OCI-LY3 (cell line): ENCODE data around the gene ASAP2.

Source experiments
- H2AFZ ChIP-seq: fragments of 200-600, 300-600 bp; shearing (Covaris generic); 2 replicates; pipeline ENCODE4 v1.6.0; 2014; ENCODE audit warnings: antibody characterized with exemption, low read depth, low read length
- H3K27ac ChIP-seq: fragments of 200-600, 300-600 bp; sonication (generic); 2 replicates; pipeline ENCODE4 v1.5.1; 2014; ENCODE audit warnings: mild to moderate bottlenecking, low read length, moderate library complexity, mixed read lengths
- H3K27me3 ChIP-seq: fragments of 200-600, 300-600 bp; sonication (generic); 2 replicates; pipeline ENCODE4 v1.6.1; 2014; ENCODE audit warnings: low read depth, low read length, mixed read lengths
- H3K36me3 ChIP-seq: fragments of 200-600, 300-600 bp; sonication (generic); replicated peaks from 2 replicates; pipeline ENCODE3; 2014; ENCODE audit warnings: low read depth, low read length, mixed read lengths
- H3K4me1 ChIP-seq: fragments of 300-600, 200-600 bp; sonication (generic); 2 replicates; pipeline ENCODE4 v1.6.1; 2014; ENCODE audit warnings: low read length, mixed read lengths
- H3K4me2 ChIP-seq: fragments of 200-600, 300-600 bp; sonication (generic); 2 replicates; pipeline ENCODE4 v1.6.1; 2014; ENCODE audit warnings: low read length, mixed read lengths
- H3K4me3 ChIP-seq: fragments of 300-600, 200-600 bp; sonication (generic); 2 replicates; pipeline ENCODE4 v1.5.1; 2014; ENCODE audit warnings: antibody characterized with exemption, mild to moderate bottlenecking, low read length, moderate library complexity
- H3K79me2 ChIP-seq: fragments of 300-600, 200-600 bp; shearing (Covaris generic); 2 replicates; pipeline ENCODE4 v1.6.1; 2014; ENCODE audit warnings: mild to moderate bottlenecking, low read length, mixed read lengths
- H3K9ac ChIP-seq: fragments of 300-600, 200-600 bp; shearing (Covaris generic); 2 replicates; pipeline ENCODE4 v1.6.0; 2014; ENCODE audit warnings: mild to moderate bottlenecking, low read length, moderate library complexity
- H3K9me3 ChIP-seq: fragments of 200-600, 300-600 bp; shearing (Covaris generic); 2 replicates; pipeline ENCODE4 v1.6.1; 2014; ENCODE audit warnings: low read length, mixed read lengths; ENCODE audit not compliant: insufficient read depth
- H4K20me1 ChIP-seq: fragments of 200-600, 300-600 bp; sonication (generic); 2 replicates; pipeline ENCODE4 v1.6.1; 2016; ENCODE audit warnings: low read length, mixed read lengths; ENCODE audit not compliant: insufficient read depth
- EZH2phosphoT487 ChIP-seq: fragments of 200-600 bp; shearing (Covaris generic); IDR thresholded peaks from 2 replicates; pipeline ENCODE4 v1.6.1; 2018; ENCODE audit warnings: antibody characterized with exemption, mixed run types, low read depth
- TF ChIP-seq, protein P1 (sequence below): fragments of 200-600, 300-600 bp; sonication (generic); IDR thresholded peaks from 2 replicates; pipeline ENCODE4 v1.5.1; 2014; ENCODE audit warnings: antibody characterized with exemption, low read length, low read depth

ASAP2 gene

DNA sequence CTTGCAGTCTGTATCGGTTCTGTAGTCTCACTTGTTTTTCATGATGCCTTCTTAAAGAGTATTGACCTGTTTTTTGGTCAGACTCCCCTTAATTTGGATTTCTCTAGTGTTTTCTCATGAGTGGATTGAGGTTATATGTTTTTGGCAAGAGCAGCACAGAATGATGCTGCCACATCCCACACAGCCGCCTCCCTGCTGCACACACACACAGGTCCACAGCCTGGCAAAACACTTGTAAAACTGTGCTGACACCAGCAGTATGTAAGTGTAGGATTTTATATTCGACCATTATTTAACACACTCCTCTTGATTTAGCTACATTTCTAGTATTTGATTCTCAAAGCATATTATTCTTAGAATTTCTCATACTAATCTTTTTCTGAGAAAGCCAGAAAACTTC lies 148.7 kb downstream of the ASAP2 start:
- Histone ChIP-seq H2AFZ (no peak overlapping the region), H3K36me3 (no peaks in the 10 kb centered on the region), H3K9ac (no peak overlapping the region), H3K27me3 (peaks cover 64% of the 10 kb centered on the region), H3K4me1 (peaks cover 9% of the 10 kb centered on the region; the same call in 1 of the 2 replicates), H4K20me1 (no peaks in the 10 kb centered on the region), H3K4me3 (no peak overlapping the region), H3K4me2 (no peak overlapping the region), H3K27ac (no peak overlapping the region), H3K9me3 (no peaks in the 10 kb centered on the region), H3K79me2 (no peaks in the 10 kb centered on the region)
- TF ChIP-seq, protein P1, sequence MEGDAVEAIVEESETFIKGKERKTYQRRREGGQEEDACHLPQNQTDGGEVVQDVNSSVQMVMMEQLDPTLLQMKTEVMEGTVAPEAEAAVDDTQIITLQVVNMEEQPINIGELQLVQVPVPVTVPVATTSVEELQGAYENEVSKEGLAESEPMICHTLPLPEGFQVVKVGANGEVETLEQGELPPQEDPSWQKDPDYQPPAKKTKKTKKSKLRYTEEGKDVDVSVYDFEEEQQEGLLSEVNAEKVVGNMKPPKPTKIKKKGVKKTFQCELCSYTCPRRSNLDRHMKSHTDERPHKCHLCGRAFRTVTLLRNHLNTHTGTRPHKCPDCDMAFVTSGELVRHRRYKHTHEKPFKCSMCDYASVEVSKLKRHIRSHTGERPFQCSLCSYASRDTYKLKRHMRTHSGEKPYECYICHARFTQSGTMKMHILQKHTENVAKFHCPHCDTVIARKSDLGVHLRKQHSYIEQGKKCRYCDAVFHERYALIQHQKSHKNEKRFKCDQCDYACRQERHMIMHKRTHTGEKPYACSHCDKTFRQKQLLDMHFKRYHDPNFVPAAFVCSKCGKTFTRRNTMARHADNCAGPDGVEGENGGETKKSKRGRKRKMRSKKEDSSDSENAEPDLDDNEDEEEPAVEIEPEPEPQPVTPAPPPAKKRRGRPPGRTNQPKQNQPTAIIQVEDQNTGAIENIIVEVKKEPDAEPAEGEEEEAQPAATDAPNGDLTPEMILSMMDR, result no peak
- TF ChIP-seq EZH2phosphoT487, result no peak

DNA sequence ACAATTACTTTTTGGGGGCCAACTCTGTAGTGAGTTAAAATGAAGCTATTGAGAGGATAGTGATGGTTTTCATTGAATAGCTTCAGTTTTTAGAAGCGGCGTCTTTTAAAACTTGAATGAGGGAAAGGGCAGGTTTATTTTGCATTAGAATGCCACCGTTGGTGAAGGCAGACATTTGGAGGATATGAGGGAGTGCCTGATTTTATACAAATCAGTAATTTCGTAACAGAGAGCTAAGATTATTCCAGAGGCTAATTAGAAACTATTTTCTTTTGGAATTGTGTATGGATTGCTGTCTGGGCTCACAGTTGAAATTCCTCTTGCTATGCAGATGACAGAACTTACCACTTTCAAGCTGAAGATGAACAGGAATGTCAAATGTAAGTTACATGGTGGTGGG lies 149.1 kb downstream of the ASAP2 start:
- no peaks in the 10 kb centered on the region for H4K20me1 ChIP-seq
- no peaks in the 10 kb centered on the region for H3K79me2 ChIP-seq
- peaks cover 67% of the 10 kb centered on the region for H3K27me3 ChIP-seq
- no peak overlapping the region for H3K27ac ChIP-seq
- H3K36me3 ChIP-seq, result no peaks in the 10 kb centered on the region
- peaks cover 9% of the 10 kb centered on the region; the same call in 1 of the 2 replicates for H3K4me1 ChIP-seq
- peak overlapping the region; percentile 73 for H3K4me2 ChIP-seq
- H3K9me3 ChIP-seq, result no peaks in the 10 kb centered on the region
- H2AFZ ChIP-seq, result 0 out of 2 replicates have a peak overlapping the region, but pooled peaks have one; percentile 12
- H3K9ac ChIP-seq, result no peak overlapping the region
- H3K4me3 ChIP-seq, result peak overlapping the region; percentile 71
- no peak for TF ChIP-seq EZH2phosphoT487
- TF ChIP-seq, protein P1, result no peak

DNA sequence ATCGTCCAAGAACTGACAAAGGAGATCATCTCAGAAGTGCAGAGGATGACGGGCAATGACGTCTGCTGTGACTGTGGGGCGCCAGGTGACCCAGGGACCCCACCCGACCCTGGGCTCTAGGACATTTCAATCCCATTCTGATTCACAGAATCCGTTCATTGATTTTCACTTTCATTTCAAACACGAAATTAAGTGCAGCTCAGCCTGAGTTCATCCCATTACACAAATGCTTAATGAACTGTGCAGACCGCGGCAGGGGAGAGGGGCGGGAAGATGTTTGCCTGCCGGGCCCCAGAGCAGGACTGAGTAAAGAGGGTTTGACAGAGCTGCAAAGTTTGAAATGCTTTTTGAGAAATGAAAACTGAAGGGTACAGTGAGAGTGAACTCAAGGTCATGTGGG lies 149.6 kb downstream of the ASAP2 start:
- TF ChIP-seq EZH2phosphoT487, result peak; percentile 17; the same call in 1 of the 2 replicates
- TF ChIP-seq, protein P1, result no peak
- peak overlapping the region; percentile 73 for H3K4me2 ChIP-seq
- H3K27ac ChIP-seq, result no peak overlapping the region
- no peaks in the 10 kb centered on the region for H3K36me3 ChIP-seq
- H3K4me1 ChIP-seq, result peaks cover 9% of the 10 kb centered on the region; the same call in 1 of the 2 replicates
- H3K4me3 ChIP-seq, result peak overlapping the region; percentile 71
- peaks cover 68% of the 10 kb centered on the region for H3K27me3 ChIP-seq
- H4K20me1 ChIP-seq, result no peaks in the 10 kb centered on the region
- H3K9me3 ChIP-seq, result no peaks in the 10 kb centered on the region
- no peaks in the 10 kb centered on the region for H3K79me2 ChIP-seq
- peak overlapping the region; percentile 12; the same call in 1 of the 2 replicates for H2AFZ ChIP-seq
- no peak overlapping the region for H3K9ac ChIP-seq

DNA sequence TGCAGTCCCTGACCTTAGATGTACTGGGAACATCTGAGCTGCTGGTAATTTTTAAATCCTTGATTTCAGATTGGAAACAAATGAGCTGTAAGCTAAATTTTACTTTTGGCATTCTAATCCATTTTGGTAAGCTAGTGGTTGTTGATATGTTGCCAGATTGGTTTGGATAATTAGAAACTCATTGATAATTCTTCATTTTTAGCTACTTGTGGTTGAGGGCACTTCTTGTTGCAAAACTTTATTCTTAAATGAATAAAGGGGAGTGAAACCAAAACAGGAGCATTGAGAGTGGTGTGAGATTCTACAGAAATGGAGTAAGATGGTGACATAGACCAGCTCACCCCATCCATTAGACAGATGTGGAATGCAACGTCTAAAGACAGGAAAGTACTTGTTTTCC lies 152.2 kb downstream of the ASAP2 start:
- no peak overlapping the region for H3K4me2 ChIP-seq
- no peak for TF ChIP-seq EZH2phosphoT487
- TF ChIP-seq, protein P1, result no peak
- H4K20me1 ChIP-seq, result no peaks in the 10 kb centered on the region
- peaks cover 9% of the 10 kb centered on the region; the same call in 1 of the 2 replicates for H3K4me1 ChIP-seq
- no peaks in the 10 kb centered on the region for H3K9me3 ChIP-seq
- no peak overlapping the region for H3K4me3 ChIP-seq
- H2AFZ ChIP-seq, result no peak overlapping the region
- H3K9ac ChIP-seq, result no peak overlapping the region
- peaks cover 65% of the 10 kb centered on the region for H3K27me3 ChIP-seq
- no peaks in the 10 kb centered on the region for H3K36me3 ChIP-seq
- H3K27ac ChIP-seq, result no peak overlapping the region
- H3K79me2 ChIP-seq, result no peaks in the 10 kb centered on the region
